Measurements from ENCODE around the gene TSHR. TPM values are rescaled to one million over a fixed set of nuclear protein-coding genes. Genes with fewer than 3 reads are reported as not detected.
"Not testable (repeated sequence)": the region's sequence is repeated elsewhere in the genome, so short reads cannot be mapped to it uniquely, and the experiment has no call there.

The TSHR gene
- total RNA-seq, 1 donor from 2014 or later, result not detected

DNA sequence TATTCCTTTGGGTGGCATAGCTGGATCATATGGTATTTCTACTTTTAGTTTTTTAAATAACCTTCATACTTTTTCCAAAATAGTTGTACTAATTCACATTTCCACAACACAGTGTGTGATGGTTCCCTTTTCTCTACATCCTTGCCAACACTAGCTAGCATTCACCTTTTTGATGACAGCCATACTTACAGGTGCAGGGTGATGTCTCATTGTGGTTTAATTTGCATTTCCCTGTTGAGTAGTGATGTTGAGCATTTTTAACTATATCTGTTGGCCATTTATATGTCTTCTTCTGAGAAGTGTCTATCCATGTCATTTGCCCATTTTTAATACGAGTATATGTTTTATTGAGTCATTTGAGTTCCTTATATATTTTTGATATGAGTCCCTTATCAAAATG, 96.1 kb downstream of the TSHR start:
- H3K27me3 Mint-ChIP-seq, result peaks cover 7% of the 10 kb centered on the region
- H3K4me3 Mint-ChIP-seq (ENCODE audit: low read depth), result no peak overlapping the region
- TF ChIP-seq, protein P1, sequence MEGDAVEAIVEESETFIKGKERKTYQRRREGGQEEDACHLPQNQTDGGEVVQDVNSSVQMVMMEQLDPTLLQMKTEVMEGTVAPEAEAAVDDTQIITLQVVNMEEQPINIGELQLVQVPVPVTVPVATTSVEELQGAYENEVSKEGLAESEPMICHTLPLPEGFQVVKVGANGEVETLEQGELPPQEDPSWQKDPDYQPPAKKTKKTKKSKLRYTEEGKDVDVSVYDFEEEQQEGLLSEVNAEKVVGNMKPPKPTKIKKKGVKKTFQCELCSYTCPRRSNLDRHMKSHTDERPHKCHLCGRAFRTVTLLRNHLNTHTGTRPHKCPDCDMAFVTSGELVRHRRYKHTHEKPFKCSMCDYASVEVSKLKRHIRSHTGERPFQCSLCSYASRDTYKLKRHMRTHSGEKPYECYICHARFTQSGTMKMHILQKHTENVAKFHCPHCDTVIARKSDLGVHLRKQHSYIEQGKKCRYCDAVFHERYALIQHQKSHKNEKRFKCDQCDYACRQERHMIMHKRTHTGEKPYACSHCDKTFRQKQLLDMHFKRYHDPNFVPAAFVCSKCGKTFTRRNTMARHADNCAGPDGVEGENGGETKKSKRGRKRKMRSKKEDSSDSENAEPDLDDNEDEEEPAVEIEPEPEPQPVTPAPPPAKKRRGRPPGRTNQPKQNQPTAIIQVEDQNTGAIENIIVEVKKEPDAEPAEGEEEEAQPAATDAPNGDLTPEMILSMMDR (IDR thresholded peaks at IDR 0.05; ENCODE audit: unreplicated experiment), result no peak
- no peak overlapping the region for H3K27ac Mint-ChIP-seq
- no peaks in the 10 kb centered on the region for H3K4me1 Mint-ChIP-seq (ENCODE audit: low read depth)
- H3K9me3 Mint-ChIP-seq (ENCODE audit: low read depth), result peaks cover 25% of the 10 kb centered on the region
- no peak for DNase-seq (ENCODE audit: low spot score, unreplicated experiment)
- H3K36me3 Mint-ChIP-seq (ENCODE audit: insufficient read depth), result peaks cover 1% of the 10 kb centered on the region

DNA sequence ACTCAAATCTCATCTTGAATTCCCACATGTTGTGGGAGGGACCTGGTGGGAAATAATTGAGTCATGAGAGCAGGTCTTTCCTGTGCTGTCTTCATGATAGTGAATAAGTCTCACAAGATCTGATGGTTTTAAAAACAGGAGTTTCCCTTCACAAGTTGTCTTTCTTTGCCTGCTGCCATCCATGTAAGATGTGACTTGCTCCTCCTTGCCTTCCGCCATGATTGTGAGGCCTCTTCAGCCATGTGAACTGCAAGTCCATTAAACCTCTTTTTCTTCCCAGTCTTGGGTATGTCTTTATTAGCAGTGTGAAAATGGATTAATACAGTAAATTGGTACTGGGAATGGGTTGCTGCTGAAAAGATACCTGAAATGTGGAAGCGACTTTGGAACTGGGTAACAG, 98.6 kb downstream of the TSHR start:
- H3K27me3 Mint-ChIP-seq; DNase-seq (ENCODE audit: low spot score, unreplicated experiment); H3K4me3 Mint-ChIP-seq (ENCODE audit: low read depth); H3K4me1 Mint-ChIP-seq (ENCODE audit: low read depth); H3K36me3 Mint-ChIP-seq (ENCODE audit: insufficient read depth); H3K27ac Mint-ChIP-seq: not testable (repeated sequence)
- H3K9me3 Mint-ChIP-seq (ENCODE audit: low read depth), result peaks cover 25% of the 10 kb centered on the region

DNA sequence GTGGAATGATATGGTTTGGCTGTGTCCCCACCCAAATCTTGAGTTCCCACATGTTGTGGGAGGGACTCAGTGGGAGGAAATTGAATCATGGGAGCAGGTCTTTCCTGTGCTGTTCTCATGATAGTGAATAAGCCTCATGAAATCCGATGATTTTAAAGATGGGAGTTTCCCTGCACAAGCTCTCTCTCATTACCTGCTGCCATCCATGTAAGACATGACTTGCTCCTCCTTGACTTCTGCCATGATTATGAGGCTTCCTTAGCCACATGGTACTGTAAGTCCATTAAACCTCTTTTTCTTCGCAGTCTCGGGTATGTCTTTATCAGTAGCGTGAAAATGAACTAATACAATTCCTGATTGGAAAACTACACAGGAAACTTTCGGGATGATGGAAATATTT, 100.5 kb downstream of the TSHR start:
- Mint-ChIP-seq H3K36me3 (ENCODE audit: insufficient read depth) (peaks cover 1% of the 10 kb centered on the region), H3K4me3 (ENCODE audit: low read depth) (no peak overlapping the region), H3K9me3 (ENCODE audit: low read depth) (peaks cover 25% of the 10 kb centered on the region), H3K27me3 (peaks cover 3% of the 10 kb centered on the region), H3K27ac (no peak overlapping the region), H3K4me1 (ENCODE audit: low read depth) (no peaks in the 10 kb centered on the region)
- TF ChIP-seq, protein P1 (IDR thresholded peaks at IDR 0.05; ENCODE audit: unreplicated experiment), result no peak
- DNase-seq (ENCODE audit: low spot score, unreplicated experiment), result no peak

DNA sequence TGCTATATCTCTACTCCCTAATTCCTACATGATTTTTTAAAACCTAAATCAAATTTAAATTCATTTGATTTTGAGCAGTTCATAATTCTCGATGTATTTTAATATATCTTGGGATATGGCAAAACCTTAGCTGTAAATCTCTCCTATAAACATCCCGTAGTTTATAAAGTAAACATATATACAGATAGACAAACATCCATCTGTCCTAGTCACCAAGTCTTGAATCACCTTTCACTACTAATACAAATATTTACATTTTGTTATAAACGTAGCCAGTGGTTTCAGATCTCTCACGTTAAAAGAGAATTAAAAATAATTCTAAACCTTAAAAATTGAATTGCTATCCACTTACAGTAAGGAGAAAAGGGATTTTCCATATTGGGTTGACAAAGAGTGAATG, 107.0 kb downstream of the TSHR start:
- Mint-ChIP-seq H3K4me3 (ENCODE audit: low read depth) (no peak overlapping the region), H3K27ac (no peak overlapping the region), H3K9me3 (ENCODE audit: low read depth) (no peaks in the 10 kb centered on the region), H3K4me1 (ENCODE audit: low read depth) (no peaks in the 10 kb centered on the region), H3K36me3 (ENCODE audit: insufficient read depth) (no peaks in the 10 kb centered on the region), H3K27me3 (no peaks in the 10 kb centered on the region)
- DNase-seq (ENCODE audit: low spot score, unreplicated experiment), result no peak
- TF ChIP-seq, protein P1 (IDR thresholded peaks at IDR 0.05; ENCODE audit: unreplicated experiment), result no peak

DNA sequence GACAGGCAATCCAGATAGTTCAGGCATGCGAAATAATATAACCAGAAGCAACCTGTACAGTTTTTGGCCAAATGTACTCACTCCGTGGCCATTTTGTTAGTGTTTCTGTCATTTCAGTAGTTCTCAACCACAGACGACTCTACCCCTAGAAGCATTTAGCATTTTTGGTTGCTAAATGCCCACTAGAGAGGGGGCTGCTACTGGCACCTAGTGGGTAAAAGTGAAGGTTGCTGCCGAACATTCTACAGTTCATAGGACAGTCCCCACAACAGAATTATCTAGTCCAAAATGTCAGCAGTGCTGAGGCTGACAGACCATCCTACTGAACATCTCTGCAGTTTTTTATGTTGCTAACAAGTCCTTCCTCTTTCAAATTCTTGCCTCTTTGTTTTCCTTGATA, 107.4 kb downstream of the TSHR start:
- H3K27me3 Mint-ChIP-seq, result no peaks in the 10 kb centered on the region
- TF ChIP-seq, protein P1 (IDR thresholded peaks at IDR 0.05; ENCODE audit: unreplicated experiment), result peak; percentile 42
- H3K36me3 Mint-ChIP-seq (ENCODE audit: insufficient read depth), result no peaks in the 10 kb centered on the region
- no peak overlapping the region for H3K4me3 Mint-ChIP-seq (ENCODE audit: low read depth)
- DNase-seq (ENCODE audit: low spot score, unreplicated experiment), result no peak
- H3K27ac Mint-ChIP-seq, result no peak overlapping the region
- H3K9me3 Mint-ChIP-seq (ENCODE audit: low read depth), result no peaks in the 10 kb centered on the region
- H3K4me1 Mint-ChIP-seq (ENCODE audit: low read depth), result no peaks in the 10 kb centered on the region

DNA sequence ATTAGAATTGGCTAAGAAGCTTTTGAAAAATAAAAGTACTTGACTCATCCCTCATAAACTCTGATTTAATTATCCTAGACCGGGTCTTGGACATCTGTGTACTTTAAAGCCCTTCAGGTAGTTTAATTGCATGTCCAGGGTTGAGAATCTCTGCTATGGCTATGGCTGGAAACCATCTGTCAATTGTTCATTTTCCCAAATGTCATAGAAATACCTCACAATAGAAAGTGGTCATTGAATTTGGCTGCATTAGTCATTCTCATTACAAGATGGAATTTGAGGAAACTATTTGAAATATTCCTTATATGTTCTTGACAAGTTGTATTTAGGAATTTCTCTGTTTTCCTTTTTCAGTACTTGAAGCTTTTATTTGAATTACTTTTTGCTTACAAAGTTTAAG, 111.3 kb downstream of the TSHR start:
- Mint-ChIP-seq H3K36me3 (ENCODE audit: insufficient read depth) (peaks cover 2% of the 10 kb centered on the region), H3K4me3 (ENCODE audit: low read depth) (no peak overlapping the region), H3K4me1 (ENCODE audit: low read depth) (no peaks in the 10 kb centered on the region), H3K9me3 (ENCODE audit: low read depth) (peaks cover 10% of the 10 kb centered on the region), H3K27me3 (no peaks in the 10 kb centered on the region), H3K27ac (no peak overlapping the region)
- TF ChIP-seq, protein P1 (IDR thresholded peaks at IDR 0.05; ENCODE audit: unreplicated experiment), result no peak
- DNase-seq (ENCODE audit: low spot score, unreplicated experiment), result no peak
